GM12878 (cell line): ENCODE measurements around the gene FOXI1.
"Not testable (repeated sequence)": the region's sequence is repeated elsewhere in the genome, so short reads cannot be mapped to it uniquely, and the experiment has no call there.

Experiments used
- EZH2 ChIP-seq: IDR thresholded peaks from 2 replicates; pipeline ENCODE4 v1.6.1; 2012; ENCODE audit warnings: low read depth, mild to moderate bottlenecking, control low read depth, inconsistent platforms, low read length, borderline replicate concordance; ENCODE audit not compliant: control insufficient read depth
- POLR2A ChIP-seq: IDR thresholded peaks from 2 replicates; pipeline ENCODE4 v1.6.1; 2011; ENCODE audit warnings: low read depth, mild to moderate bottlenecking, low read length
- POLR2AphosphoS5 ChIP-seq: IDR thresholded peaks from 2 replicates; pipeline ENCODE4 v1.6.1; 2011; ENCODE audit warnings: mild to moderate bottlenecking, low read length, inconsistent platforms
- SMAD1 ChIP-seq: fragments of 450-650 bp; IDR thresholded peaks from 2 replicates; pipeline ENCODE4 v1.6.1; 2018; ENCODE audit warnings: mild to moderate bottlenecking, low read depth; ENCODE audit not compliant: partially characterized antibody

DNA sequence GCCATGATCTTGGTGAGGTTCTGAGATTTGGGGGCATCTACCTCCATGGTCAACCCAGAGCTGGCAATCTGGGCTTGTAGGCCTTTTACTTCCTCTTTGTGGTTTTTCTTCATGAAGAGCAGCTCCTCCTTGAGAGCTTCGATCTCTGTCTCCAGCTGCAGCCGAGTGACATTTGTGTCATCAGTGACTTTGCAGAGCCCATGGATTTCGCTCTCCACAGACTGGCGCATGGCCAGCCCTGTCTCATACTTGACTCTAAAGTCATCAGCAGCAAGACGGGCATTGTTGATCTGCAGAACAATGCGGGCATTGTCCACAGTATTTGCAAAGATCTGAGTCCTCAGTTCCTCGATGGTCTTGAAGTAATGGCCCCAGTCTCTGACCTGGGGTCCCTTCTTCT lies 35.5 kb downstream of the FOXI1 start:
- TF ChIP-seq POLR2A, SMAD1, POLR2AphosphoS5, EZH2: not testable (repeated sequence)
